NCI-H1436 treated with DMSO at 0.1 percent for 48 hours (cell line): ENCODE results near the gene MT1G.
"Not testable (repeated sequence)": the region's sequence is repeated elsewhere in the genome, so short reads cannot be mapped to it uniquely, and the experiment has no call there.

Experiments
- DNase-seq: peaks from one replicate; lab custom pipeline; 2025; lab: John Stamatoyannopoulos, UW

The MT1G gene

GRCh38 chr16:56667581-56668571, at the start of gene MT1G:
Gene MT1G (minus strand): TSS chr16:56668065. CDS start chr16:56667993, 72 bp downstream.
- no peak for DNase-seq

GRCh38 chr16:56717532-56717931, 49.7 kb upstream of the MT1G start:
- DNase-seq: not testable (repeated sequence)

- no peak for DNase-seq
Measured at GRCh38 chr16:56716761-56717160, 48.9 kb upstream of the MT1G start.

- DNase-seq: no peak
Measured at GRCh38 chr16:56715126-56715525, 47.3 kb upstream of the MT1G start.

- no peak for DNase-seq
Measured at GRCh38 chr16:56713794-56714193, 45.9 kb upstream of the MT1G start.

- DNase-seq: no peak
Measured at GRCh38 chr16:56711862-56712261, 44.0 kb upstream of the MT1G start.

GRCh38 chr16:56710181-56710737, 42.4 kb upstream of the MT1G start:
- DNase-seq: no peak

GRCh38 chr16:56709443-56710040, 41.7 kb upstream of the MT1G start:
- no peak for DNase-seq

- DNase-seq: no peak
Measured at GRCh38 chr16:56708525-56709442, 40.9 kb upstream of the MT1G start.

- DNase-seq: no peak
Measured at GRCh38 chr16:56702836-56703235, 35.0 kb upstream of the MT1G start.

GRCh38 chr16:56701534-56701933, 33.7 kb upstream of the MT1G start:
- no peak for DNase-seq

GRCh38 chr16:56700631-56701030, 32.8 kb upstream of the MT1G start:
- DNase-seq: no peak

- DNase-seq: no peak
Measured at GRCh38 chr16:56700195-56700594, 32.3 kb upstream of the MT1G start.

GRCh38 chr16:56697456-56698155, 29.7 kb upstream of the MT1G start:
- DNase-seq: no peak

- DNase-seq: no peak
Measured at GRCh38 chr16:56695246-56695645, 27.4 kb upstream of the MT1G start.

GRCh38 chr16:56691885-56692284, 24.0 kb upstream of the MT1G start:
- no peak for DNase-seq

- DNase-seq: no peak
Measured at GRCh38 chr16:56690420-56691122, 22.7 kb upstream of the MT1G start.

GRCh38 chr16:56689171-56689570, 21.3 kb upstream of the MT1G start:
- no peak for DNase-seq

- DNase-seq: no peak
Measured at GRCh38 chr16:56688762-56689161, 20.9 kb upstream of the MT1G start.

- DNase-seq: no peak
Measured at GRCh38 chr16:56686758-56687157, 18.9 kb upstream of the MT1G start.
